Fibroblast of lung (primary cell): ENCODE measurements around the gene CLP1. TPM values are rescaled to one million over a fixed set of nuclear protein-coding genes. Genes with fewer than 3 reads are reported as not detected.

Experiments used
- DNase-seq, 2 donors: peaks; one replicate each; pipeline versions ENCODE4 v3.0.0 to v3.0.0-alpha.2; 2010; ENCODE audit warnings: low read depth in 2 of 2
- H2AFZ ChIP-seq: 2 replicates; pipeline ENCODE4 v1.5.1; 2012; ENCODE audit warnings: low read length, control low read depth, inconsistent platforms
- H3K27ac ChIP-seq: 2 replicates; pipeline ENCODE4 v1.5.1; 2011; ENCODE audit warnings: low read length, control low read depth; ENCODE audit not compliant: insufficient read depth
- H3K27me3 ChIP-seq: 2 replicates; pipeline ENCODE4 v1.5.1; 2011; ENCODE audit warnings: mild to moderate bottlenecking, low read length; ENCODE audit not compliant: control insufficient read depth, insufficient read depth
- H3K36me3 ChIP-seq: 2 replicates; pipeline ENCODE4 v1.5.1; 2011; ENCODE audit warnings: low read length; ENCODE audit not compliant: control insufficient read depth, insufficient read depth
- H3K4me1 ChIP-seq: 2 replicates; pipeline ENCODE4 v1.5.1; 2011; ENCODE audit warnings: low read length; ENCODE audit not compliant: control insufficient read depth, insufficient read depth; ENCODE audit errors: extremely low read depth
- H3K4me2 ChIP-seq: 2 replicates; pipeline ENCODE4 v1.5.1; 2011; ENCODE audit warnings: low read length, control low read depth; ENCODE audit not compliant: insufficient read depth; ENCODE audit errors: extremely low read depth
- H3K4me3 ChIP-seq, 4 experiments: fragments of 200-600 bp in 1 of 4; sonication (generic) in 1 of 4; replicated peaks in 1 of 4; 2 replicates each; pipeline ENCODE4 v1.5.1; 2011 to 2016; ENCODE audit warnings: low read length in 4 of 4, low read depth in 3 of 4, mild to moderate bottlenecking in 3 of 4, control low read depth in 2 of 4, inconsistent platforms in 1 of 4, mixed read lengths in 1 of 4; ENCODE audit not compliant: insufficient read depth in 1 of 4; ENCODE audit errors: control extremely low read depth in 1 of 4
- H3K79me2 ChIP-seq: 2 replicates; pipeline ENCODE4 v1.5.1; 2012; ENCODE audit warnings: mild to moderate bottlenecking, low read length, inconsistent platforms; ENCODE audit not compliant: control insufficient read depth, insufficient read depth
- H3K9ac ChIP-seq: 2 replicates; pipeline ENCODE4 v1.5.1; 2011; ENCODE audit warnings: mild to moderate bottlenecking, low read length, control low read depth; ENCODE audit not compliant: insufficient read depth
- H3K9me3 ChIP-seq: 2 replicates; pipeline ENCODE4 v1.5.1; 2012; ENCODE audit warnings: low read depth, low read length; ENCODE audit not compliant: control insufficient read depth, insufficient read depth
- H4K20me1 ChIP-seq: 2 replicates; pipeline ENCODE4 v1.5.1; 2011; ENCODE audit warnings: low read length; ENCODE audit not compliant: control insufficient read depth, insufficient read depth; ENCODE audit errors: extremely low read depth
- EZH2 ChIP-seq: IDR thresholded peaks from 2 replicates; pipeline ENCODE4 v1.5.1; 2012; ENCODE audit warnings: low read length, control low read depth, mild to moderate bottlenecking; ENCODE audit errors: missing control alignments
- polyA plus RNA-seq, 2 donors: library from polyadenylated mRNA; depleted of rRNA in 1 of 2; stranded (reverse) in 1 of 2; unstranded in 1 of 2; fragments of >200 nt; gene quantifications; 2 replicates each; pipeline ENCODE4 v1.2.1, GENCODE V29; 2011 to 2012; ENCODE audit warnings: missing spikeins in 1 of 2
- total RNA-seq: library from RNA; depleted of rRNA; stranded (reverse); fragments of >200 nt; gene quantifications from 2 replicates; pipeline ENCODE4 v1.2.1, GENCODE V29; 2014
- TF ChIP-seq, protein P1 (sequence below), 2 donors: IDR thresholded peaks in 1 of 2; conservative IDR thresholded peaks in 1 of 2; 1 replicate in 1 of 2; 2 replicates in 1 of 2; pipeline ENCODE4 v1.5.1; 2011 to 2012; ENCODE audit warnings: low read length in 2 of 2, control low read depth in 1 of 2, inconsistent platforms in 1 of 2, low read depth in 1 of 2, mild to moderate bottlenecking in 1 of 2

CLP1 gene
- total and polyA plus RNA-seq, 2 donors (not counting 1 experiment from before 2014, with no cell fraction given) = 13.2 to 24.1 TPM

DNA sequence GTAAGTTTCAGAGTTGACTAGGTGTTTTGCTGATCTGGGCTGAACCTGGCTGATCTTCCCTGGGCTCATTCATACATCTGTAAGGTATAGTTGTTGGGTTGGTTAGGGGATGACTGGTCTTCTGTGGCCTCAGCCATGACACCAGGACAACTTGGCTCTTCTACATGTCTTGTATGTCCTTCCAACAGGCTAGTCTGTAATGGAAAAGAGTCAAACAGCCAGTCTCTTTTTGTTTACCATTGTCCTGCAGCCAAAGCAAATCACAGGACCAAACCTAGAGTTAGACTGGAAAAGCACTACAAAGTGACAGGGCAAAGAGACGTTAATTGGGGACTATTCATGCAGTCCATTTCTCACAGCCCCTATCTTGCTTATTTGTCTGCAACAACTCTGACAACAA, 42.3 kb upstream of the CLP1 start:
- no peaks in the 10 kb centered on the region for H4K20me1 ChIP-seq
- H3K9me3 ChIP-seq = no peaks in the 10 kb centered on the region
- no peak overlapping the region for H3K4me2 ChIP-seq
- H3K79me2 ChIP-seq = no peaks in the 10 kb centered on the region
- no peak overlapping the region for H3K9ac ChIP-seq
- H3K27me3 ChIP-seq = peaks cover 4% of the 10 kb centered on the region
- H3K36me3 ChIP-seq = no peaks in the 10 kb centered on the region
- TF ChIP-seq, protein P1, sequence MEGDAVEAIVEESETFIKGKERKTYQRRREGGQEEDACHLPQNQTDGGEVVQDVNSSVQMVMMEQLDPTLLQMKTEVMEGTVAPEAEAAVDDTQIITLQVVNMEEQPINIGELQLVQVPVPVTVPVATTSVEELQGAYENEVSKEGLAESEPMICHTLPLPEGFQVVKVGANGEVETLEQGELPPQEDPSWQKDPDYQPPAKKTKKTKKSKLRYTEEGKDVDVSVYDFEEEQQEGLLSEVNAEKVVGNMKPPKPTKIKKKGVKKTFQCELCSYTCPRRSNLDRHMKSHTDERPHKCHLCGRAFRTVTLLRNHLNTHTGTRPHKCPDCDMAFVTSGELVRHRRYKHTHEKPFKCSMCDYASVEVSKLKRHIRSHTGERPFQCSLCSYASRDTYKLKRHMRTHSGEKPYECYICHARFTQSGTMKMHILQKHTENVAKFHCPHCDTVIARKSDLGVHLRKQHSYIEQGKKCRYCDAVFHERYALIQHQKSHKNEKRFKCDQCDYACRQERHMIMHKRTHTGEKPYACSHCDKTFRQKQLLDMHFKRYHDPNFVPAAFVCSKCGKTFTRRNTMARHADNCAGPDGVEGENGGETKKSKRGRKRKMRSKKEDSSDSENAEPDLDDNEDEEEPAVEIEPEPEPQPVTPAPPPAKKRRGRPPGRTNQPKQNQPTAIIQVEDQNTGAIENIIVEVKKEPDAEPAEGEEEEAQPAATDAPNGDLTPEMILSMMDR (conservative IDR thresholded peaks at IDR 0.05 in 1 of 2, IDR thresholded peaks at IDR 0.05 in 1 of 2; ENCODE audit: low read depth in 1 of 2, low read length in 2 of 2) = no peak
- no peak for TF ChIP-seq EZH2
- H3K4me3 ChIP-seq = no peak overlapping the region
- H2AFZ ChIP-seq = no peak overlapping the region
- H3K27ac ChIP-seq = no peak overlapping the region
- H3K4me1 ChIP-seq = no peaks in the 10 kb centered on the region
- no peak for DNase-seq

DNA sequence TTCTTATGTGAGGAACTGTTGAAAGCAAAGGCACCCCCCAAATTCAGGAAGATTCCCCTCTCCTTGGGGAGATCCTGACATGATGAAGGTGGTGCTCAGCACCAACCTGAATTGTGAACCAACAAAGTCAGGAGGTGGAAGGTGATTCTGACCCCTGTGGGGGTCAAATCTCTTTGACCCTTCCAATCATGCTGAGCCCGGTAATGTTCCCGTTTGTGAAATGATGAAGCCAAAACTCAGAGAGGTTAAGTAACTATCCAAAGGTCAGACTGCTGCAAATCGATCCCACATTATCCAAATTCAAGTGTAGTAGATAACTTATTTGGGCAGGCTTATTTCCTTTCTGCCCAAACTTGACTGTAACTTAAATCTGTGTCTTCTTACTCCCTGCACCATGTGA, 41.0 kb upstream of the CLP1 start:
- no peak overlapping the region for H3K4me2 ChIP-seq
- no peak overlapping the region for H3K4me3 ChIP-seq
- H3K79me2 ChIP-seq = no peaks in the 10 kb centered on the region
- H2AFZ ChIP-seq = no peak overlapping the region
- no peaks in the 10 kb centered on the region for H4K20me1 ChIP-seq
- no peaks in the 10 kb centered on the region for H3K36me3 ChIP-seq
- H3K27me3 ChIP-seq = peaks cover 4% of the 10 kb centered on the region
- DNase-seq = no peak
- H3K27ac ChIP-seq = no peak overlapping the region
- no peaks in the 10 kb centered on the region for H3K4me1 ChIP-seq
- H3K9ac ChIP-seq = no peak overlapping the region
- TF ChIP-seq EZH2 = no peak
- H3K9me3 ChIP-seq = no peaks in the 10 kb centered on the region

DNA sequence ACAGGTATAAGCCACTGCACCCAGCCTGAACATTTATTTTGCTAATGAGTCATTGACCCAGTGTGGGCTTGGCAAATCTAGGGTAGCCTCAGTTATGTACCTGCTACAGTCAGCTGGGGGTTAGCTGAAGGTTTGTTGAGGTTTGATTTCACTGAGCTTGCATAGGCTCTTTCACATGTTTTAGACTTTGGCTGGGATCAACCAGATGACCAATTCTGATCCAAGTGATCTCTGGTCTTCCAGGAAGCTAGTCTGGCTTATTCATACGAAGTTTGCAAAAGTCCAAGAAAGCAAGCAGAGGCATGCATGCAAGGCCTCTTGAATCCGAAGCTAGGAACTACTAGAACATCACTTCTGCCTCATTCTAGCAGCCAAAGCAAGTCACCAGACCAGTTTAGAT, 39.1 kb upstream of the CLP1 start:
- no peaks in the 10 kb centered on the region for H3K36me3 ChIP-seq
- no peak overlapping the region for H3K4me2 ChIP-seq
- H3K27me3 ChIP-seq = peaks cover 4% of the 10 kb centered on the region
- TF ChIP-seq, protein P1 (conservative IDR thresholded peaks at IDR 0.05 in 1 of 2, IDR thresholded peaks at IDR 0.05 in 1 of 2; ENCODE audit: low read depth in 1 of 2, low read length in 2 of 2) = no peak
- TF ChIP-seq EZH2 = no peak
- H3K79me2 ChIP-seq = no peaks in the 10 kb centered on the region
- H3K27ac ChIP-seq = no peak overlapping the region
- H4K20me1 ChIP-seq = no peaks in the 10 kb centered on the region
- H3K4me3 ChIP-seq = no peak overlapping the region
- no peak for DNase-seq
- no peaks in the 10 kb centered on the region for H3K9me3 ChIP-seq
- no peak overlapping the region for H3K9ac ChIP-seq
- no peaks in the 10 kb centered on the region for H3K4me1 ChIP-seq
- no peak overlapping the region for H2AFZ ChIP-seq
